Measurements from ENCODE around the gene ODF2L.

ODF2L gene

DNA sequence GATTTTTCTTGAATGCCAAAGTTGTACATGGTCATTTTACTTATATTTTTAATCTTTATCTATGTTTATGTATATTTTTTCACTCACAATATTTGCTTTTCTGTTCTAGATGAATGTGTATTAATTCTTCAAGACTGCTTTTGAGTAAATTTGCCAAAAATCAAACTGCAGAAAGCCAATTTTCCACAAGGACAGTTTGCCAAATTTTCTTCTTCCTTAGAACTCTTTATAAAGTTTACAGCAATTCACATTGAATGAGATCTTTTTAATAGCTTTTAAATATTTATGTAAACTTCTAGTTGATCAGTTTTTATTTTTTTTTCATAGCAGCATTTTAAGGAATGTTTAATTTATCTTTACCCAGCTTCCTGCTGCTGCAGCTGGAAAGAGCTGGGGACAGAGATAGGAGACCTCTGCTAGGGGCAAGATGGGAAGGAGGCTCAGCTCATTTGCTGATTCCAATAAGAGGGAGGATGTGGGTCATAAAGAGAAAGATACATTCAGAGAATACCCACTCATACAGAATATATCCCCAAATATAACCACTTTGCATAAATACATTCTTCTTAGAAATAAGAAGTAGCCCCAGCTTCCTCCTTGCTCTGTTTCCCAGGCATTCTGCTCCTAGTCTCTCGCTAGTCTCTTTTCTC lies 93.0 kb downstream of the ODF2L start:
- DNase-seq = no peak

Data from stimulated activated CD4-positive, alpha-beta T cell treated with anti-CD3 and anti-CD28 coated beads, Interleukin-2, amount 100 ng/mL, for 24 hours (primary cell).